ENCODE data around the gene NRBF2.
"Not testable (repeated sequence)": the region's sequence is repeated elsewhere in the genome, so short reads cannot be mapped to it uniquely, and the experiment has no call there.

Gene NRBF2

DNA sequence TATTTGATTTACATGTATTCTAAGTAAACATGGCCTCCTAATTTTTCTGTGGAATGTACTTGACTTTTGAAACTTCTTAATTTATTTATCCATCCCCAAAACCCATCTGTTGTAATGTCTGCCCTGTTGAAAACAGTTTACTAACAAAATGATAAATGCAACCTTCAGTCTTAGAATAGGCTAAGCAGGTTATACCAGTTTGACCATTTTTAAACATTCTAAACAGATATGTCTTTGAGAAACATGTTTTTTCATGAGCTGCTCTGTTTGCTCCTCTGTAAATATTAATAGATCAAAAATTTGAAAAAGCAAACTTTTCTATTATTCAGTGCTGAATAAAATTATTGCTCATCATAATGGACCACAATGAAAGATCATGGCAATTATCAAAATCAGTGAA, 33.4 kb upstream of the NRBF2 start:
- Histone ChIP-seq H3K9ac (ENCODE audit: low read depth, low read length, poor library complexity) (no peak overlapping the region), H3K14ac (ENCODE audit: low read length) (no peak overlapping the region), H2AFZ (ENCODE audit: low read length) (no peak overlapping the region), H2AK5ac (ENCODE audit: low read depth, low read length) (no peak overlapping the region), H4K91ac (ENCODE audit: low read depth, low read length, poor library complexity) (no peak overlapping the region), H3K4me3 (ENCODE audit: low read length in 2 of 2) (no peak overlapping the region), H3K36me3 (replicated peaks in 1 of 2; ENCODE audit: control insufficient read depth in 2 of 2, insufficient read depth in 2 of 2, low read length in 2 of 2) (no peaks in the 10 kb centered on the region), H2BK15ac (ENCODE audit: low read length) (no peak overlapping the region), H3K79me1 (ENCODE audit: low read depth, low read length) (no peaks in the 10 kb centered on the region), H3K27me3 (ENCODE audit: control insufficient read depth in 3 of 3, insufficient read depth in 3 of 3, low read depth in 1 of 3, low read length in 3 of 3) (no peaks in the 10 kb centered on the region), H3K4me2 (ENCODE audit: insufficient read depth, low read length, poor library complexity, severe bottlenecking) (no peak overlapping the region), H3K27ac (replicated peaks; ENCODE audit: low read length) (no peak overlapping the region), H3K23ac (ENCODE audit: low read depth, low read length, poor library complexity) (no peak overlapping the region), H3K4me1 (ENCODE audit: control insufficient read depth in 2 of 2, insufficient read depth in 1 of 2, low read depth in 1 of 2, low read length in 2 of 2) (peaks cover 4 to 5% of the 10 kb centered on the region in 2 donors), H2BK5ac (ENCODE audit: low read length) (no peak overlapping the region), H4K8ac (ENCODE audit: low read depth, low read length) (no peak overlapping the region), H2BK12ac (ENCODE audit: low read length) (no peak overlapping the region), H3K4ac (ENCODE audit: low read length) (no peak overlapping the region), H3K18ac (ENCODE audit: low read length) (no peak overlapping the region), H2BK120ac (ENCODE audit: low read depth, low read length) (no peak overlapping the region), H3K9me3 (replicated peaks in 1 of 2; ENCODE audit: control insufficient read depth in 2 of 2, insufficient read depth in 1 of 2, low read depth in 1 of 2, low read length in 2 of 2) (no peaks in the 10 kb centered on the region)
- DNase-seq (ENCODE audit: low spot score): no peak

- not testable (repeated sequence) for H2BK12ac ChIP-seq (ENCODE audit: low read length); H2BK5ac ChIP-seq (ENCODE audit: low read length); H3K36me3 ChIP-seq (replicated peaks in 1 of 2; ENCODE audit: control insufficient read depth in 2 of 2, insufficient read depth in 2 of 2, low read length in 2 of 2); H4K91ac ChIP-seq (ENCODE audit: low read depth, low read length, poor library complexity); H3K27ac ChIP-seq (replicated peaks; ENCODE audit: low read length); H3K4ac ChIP-seq (ENCODE audit: low read length); H3K27me3 ChIP-seq (ENCODE audit: control insufficient read depth in 3 of 3, insufficient read depth in 3 of 3, low read depth in 1 of 3, low read length in 3 of 3); H2AK5ac ChIP-seq (ENCODE audit: low read depth, low read length); H3K9me3 ChIP-seq (replicated peaks in 1 of 2; ENCODE audit: control insufficient read depth in 2 of 2, insufficient read depth in 1 of 2, low read depth in 1 of 2, low read length in 2 of 2); H3K79me1 ChIP-seq (ENCODE audit: low read depth, low read length); H3K4me2 ChIP-seq (ENCODE audit: insufficient read depth, low read length, poor library complexity, severe bottlenecking); H3K4me3 ChIP-seq (ENCODE audit: low read length in 2 of 2); H2BK120ac ChIP-seq (ENCODE audit: low read depth, low read length); H4K8ac ChIP-seq (ENCODE audit: low read depth, low read length); H3K9ac ChIP-seq (ENCODE audit: low read depth, low read length, poor library complexity); H3K4me1 ChIP-seq (ENCODE audit: control insufficient read depth in 2 of 2, insufficient read depth in 1 of 2, low read depth in 1 of 2, low read length in 2 of 2); H2BK15ac ChIP-seq (ENCODE audit: low read length); H3K14ac ChIP-seq (ENCODE audit: low read length); H3K23ac ChIP-seq (ENCODE audit: low read depth, low read length, poor library complexity); H3K18ac ChIP-seq (ENCODE audit: low read length); H2AFZ ChIP-seq (ENCODE audit: low read length); DNase-seq (ENCODE audit: low spot score)
- WGBS, 2 donors (ENCODE audit: extremely low coverage in 2 of 2, insufficient read length in 2 of 2, insufficient replicate concordance in 1 of 2): no CpG with 5 or more reads among the region's 10 CpGs
Measured at GRCh38 chr10:63101091-63101490, 32.0 kb upstream of the NRBF2 start.

DNA sequence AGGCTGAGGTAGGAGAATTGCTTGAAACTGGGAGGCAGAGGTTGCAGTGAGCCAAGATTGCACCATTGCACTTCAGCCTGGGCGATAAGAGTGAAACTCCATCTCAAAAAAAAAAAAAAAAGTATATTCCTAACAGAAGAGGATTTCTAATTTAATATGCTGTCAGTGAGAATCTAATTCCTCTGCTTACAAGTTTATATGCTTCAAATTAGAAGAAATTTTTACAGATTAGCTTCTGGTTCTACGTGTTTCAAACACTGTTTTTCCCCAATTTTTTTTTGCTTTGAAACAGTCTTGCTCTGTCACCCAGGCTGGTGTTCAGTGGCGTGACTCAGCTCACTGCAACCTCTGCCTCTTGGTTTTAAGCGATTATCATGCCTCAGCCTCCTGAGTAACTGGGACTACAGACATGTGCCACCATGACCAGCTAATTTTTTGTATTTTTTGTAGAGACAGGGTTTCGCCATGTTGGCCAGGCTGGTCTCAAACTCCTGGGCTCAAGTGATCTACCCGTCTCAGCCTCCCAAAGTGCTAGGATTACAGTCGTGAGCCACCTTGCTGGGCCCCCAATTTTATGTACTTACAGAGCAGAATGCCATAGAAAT, 30.7 kb upstream of the NRBF2 start:
- H2AFZ ChIP-seq (ENCODE audit: low read length); H3K9ac ChIP-seq (ENCODE audit: low read depth, low read length, poor library complexity); H4K91ac ChIP-seq (ENCODE audit: low read depth, low read length, poor library complexity); H3K9me3 ChIP-seq (replicated peaks in 1 of 2; ENCODE audit: control insufficient read depth in 2 of 2, insufficient read depth in 1 of 2, low read depth in 1 of 2, low read length in 2 of 2); H3K4me3 ChIP-seq (ENCODE audit: low read length in 2 of 2); H3K23ac ChIP-seq (ENCODE audit: low read depth, low read length, poor library complexity); H3K14ac ChIP-seq (ENCODE audit: low read length); H3K18ac ChIP-seq (ENCODE audit: low read length); H3K27ac ChIP-seq (replicated peaks; ENCODE audit: low read length); H3K36me3 ChIP-seq (replicated peaks in 1 of 2; ENCODE audit: control insufficient read depth in 2 of 2, insufficient read depth in 2 of 2, low read length in 2 of 2); H3K4ac ChIP-seq (ENCODE audit: low read length); H2BK120ac ChIP-seq (ENCODE audit: low read depth, low read length); H3K4me2 ChIP-seq (ENCODE audit: insufficient read depth, low read length, poor library complexity, severe bottlenecking); H3K27me3 ChIP-seq (ENCODE audit: control insufficient read depth in 3 of 3, insufficient read depth in 3 of 3, low read depth in 1 of 3, low read length in 3 of 3); H2BK12ac ChIP-seq (ENCODE audit: low read length); H2BK5ac ChIP-seq (ENCODE audit: low read length); H2BK15ac ChIP-seq (ENCODE audit: low read length); DNase-seq (ENCODE audit: low spot score); H4K8ac ChIP-seq (ENCODE audit: low read depth, low read length); H3K79me1 ChIP-seq (ENCODE audit: low read depth, low read length); H2AK5ac ChIP-seq (ENCODE audit: low read depth, low read length): not testable (repeated sequence)
- no CpG with 5 or more reads among the region's 7 CpGs for WGBS, 2 donors (ENCODE audit: extremely low coverage in 2 of 2, insufficient read length in 2 of 2, insufficient replicate concordance in 1 of 2)
- H3K4me1 ChIP-seq (ENCODE audit: control insufficient read depth in 2 of 2, insufficient read depth in 1 of 2, low read depth in 1 of 2, low read length in 2 of 2): peaks cover 8 to 11% of the 10 kb centered on the region in 2 donors

DNA sequence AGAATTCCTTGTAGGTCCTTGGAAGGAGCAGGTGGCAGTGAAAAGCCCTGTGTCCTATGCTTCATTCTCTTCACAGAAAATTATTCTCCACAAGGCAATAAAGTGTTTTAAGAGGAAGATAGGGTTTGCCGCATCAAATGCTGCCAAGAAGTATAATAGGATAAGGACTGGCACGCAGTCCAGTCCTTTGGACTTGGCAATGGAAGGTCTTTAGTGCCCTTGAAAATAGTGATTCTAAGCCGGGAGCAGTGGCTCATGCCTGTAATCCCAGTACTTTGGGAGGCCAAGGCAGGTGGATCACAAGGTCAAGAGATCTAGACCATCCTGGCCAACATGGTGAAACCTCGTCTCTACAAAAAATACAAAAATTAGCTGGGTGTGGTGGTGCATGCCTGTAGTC, 29.9 kb upstream of the NRBF2 start:
- not testable (repeated sequence) for H2AK5ac ChIP-seq (ENCODE audit: low read depth, low read length); H2BK12ac ChIP-seq (ENCODE audit: low read length); H4K91ac ChIP-seq (ENCODE audit: low read depth, low read length, poor library complexity); H2BK5ac ChIP-seq (ENCODE audit: low read length); H3K79me1 ChIP-seq (ENCODE audit: low read depth, low read length); H3K4me3 ChIP-seq (ENCODE audit: low read length in 2 of 2); H3K36me3 ChIP-seq (replicated peaks in 1 of 2; ENCODE audit: control insufficient read depth in 2 of 2, insufficient read depth in 2 of 2, low read length in 2 of 2); DNase-seq (ENCODE audit: low spot score); H3K14ac ChIP-seq (ENCODE audit: low read length); H3K27ac ChIP-seq (replicated peaks; ENCODE audit: low read length); H3K4ac ChIP-seq (ENCODE audit: low read length); H3K9me3 ChIP-seq (replicated peaks in 1 of 2; ENCODE audit: control insufficient read depth in 2 of 2, insufficient read depth in 1 of 2, low read depth in 1 of 2, low read length in 2 of 2); H3K18ac ChIP-seq (ENCODE audit: low read length); H3K23ac ChIP-seq (ENCODE audit: low read depth, low read length, poor library complexity); H3K27me3 ChIP-seq (ENCODE audit: control insufficient read depth in 3 of 3, insufficient read depth in 3 of 3, low read depth in 1 of 3, low read length in 3 of 3); H3K4me2 ChIP-seq (ENCODE audit: insufficient read depth, low read length, poor library complexity, severe bottlenecking); H3K9ac ChIP-seq (ENCODE audit: low read depth, low read length, poor library complexity); H4K8ac ChIP-seq (ENCODE audit: low read depth, low read length); H2BK15ac ChIP-seq (ENCODE audit: low read length); H2BK120ac ChIP-seq (ENCODE audit: low read depth, low read length); H2AFZ ChIP-seq (ENCODE audit: low read length)
- H3K4me1 ChIP-seq (ENCODE audit: control insufficient read depth in 2 of 2, insufficient read depth in 1 of 2, low read depth in 1 of 2, low read length in 2 of 2): peaks cover 8 to 11% of the 10 kb centered on the region in 2 donors
- no CpG with 5 or more reads among the region's 4 CpGs for WGBS, 2 donors (ENCODE audit: extremely low coverage in 2 of 2, insufficient read length in 2 of 2, insufficient replicate concordance in 1 of 2)

Data from neuronal stem cell (in vitro differentiated cells).